SK-N-SH (cell line): ENCODE data around the gene HK1. TPM values are rescaled to one million over a fixed set of nuclear protein-coding genes. Genes with fewer than 3 reads are reported as not detected.
A peak's percentile ranks its signal among the peaks of the same experiment; 100 is the strongest.

Experiments used
- CTCF ChIA-PET: fragments of 300-600, 350-600 bp; formaldehyde crosslinking; extraction: SDS; loops from one replicate; lab custom pipeline; 2021; lab: Yijun Ruan, JAX
- POLR2A ChIA-PET: fragments of 350-600 bp; sonication (Branson Sonifier 250); formaldehyde crosslinking; extraction: SDS; loops from one replicate; lab custom pipeline; 2020; ENCODE audit warnings: antibody characterized with exemption, inconsistent platforms; lab: Yijun Ruan, JAX
- DNase-seq: peaks from one replicate; pipeline ENCODE4 v3.0.0; 2012
- H2AFZ ChIP-seq: fragments of 200-600 bp; sonication (generic); 2 replicates; pipeline ENCODE4 v1.8.1; 2016; ENCODE audit warnings: antibody characterized with exemption, mild to moderate bottlenecking, low read depth
- H3F3A ChIP-seq: fragments of 200-600 bp; sonication (generic); replicated peaks from 2 replicates; pipeline ENCODE3; 2016; ENCODE audit warnings: antibody characterized with exemption, mild to moderate bottlenecking; ENCODE audit not compliant: insufficient read depth
- H3K27ac ChIP-seq, 2 experiments: fragments of 200-500 bp in 1 of 2; fragments of 200-600 bp in 1 of 2; sonication (Bioruptor generic) in 1 of 2; sonication (generic), shearing (Covaris generic) in 1 of 2; 2 replicates each; pipeline versions ENCODE4 v1.5.1 to v1.6.1; 2014 to 2016; ENCODE audit warnings: low read depth in 2 of 2, inconsistent platforms in 1 of 2, low read length in 1 of 2, mild to moderate bottlenecking in 1 of 2, mixed read lengths in 1 of 2
- H3K27me3 ChIP-seq: fragments of 200-600 bp; sonication (generic), shearing (Covaris generic); 2 replicates; pipeline ENCODE4 v1.6.1; 2016; ENCODE audit warnings: mixed run types; ENCODE audit not compliant: insufficient read depth
- H3K36me3 ChIP-seq, 2 experiments: fragments of 200-500 bp in 1 of 2; fragments of 200-600 bp in 1 of 2; sonication (Bioruptor generic) in 1 of 2; sonication (generic) in 1 of 2; replicated peaks in 1 of 2; 2 replicates each; pipeline versions ENCODE3 to v1.5.1; 2014 to 2016; ENCODE audit warnings: low read length in 1 of 2, mild to moderate bottlenecking in 1 of 2; ENCODE audit not compliant: insufficient read depth in 2 of 2, control insufficient read depth in 1 of 2
- H3K4me1 ChIP-seq, 2 experiments: fragments of 200-500 bp in 1 of 2; fragments of 200-600 bp in 1 of 2; sonication (Bioruptor generic) in 1 of 2; sonication (generic), shearing (Covaris generic) in 1 of 2; 2 replicates each; pipeline versions ENCODE4 v1.5.1 to v1.6.1; 2014 to 2016; ENCODE audit warnings: low read depth in 1 of 2, low read length in 1 of 2, mixed run types in 1 of 2; ENCODE audit not compliant: insufficient read depth in 2 of 2, control insufficient read depth in 1 of 2
- H3K4me2 ChIP-seq: fragments of 200-600 bp; sonication (generic), shearing (Covaris generic); 2 replicates; pipeline ENCODE4 v1.6.1; 2017; ENCODE audit warnings: mixed run types
- H3K4me3 ChIP-seq, 2 experiments: fragments of 200-500 bp in 1 of 2; fragments of 200-600 bp in 1 of 2; sonication (Bioruptor generic) in 1 of 2; sonication (generic), shearing (Covaris generic) in 1 of 2; 2 replicates each; pipeline versions ENCODE4 v1.5.1 to v1.8.1; 2014 to 2016; ENCODE audit warnings: low read depth in 2 of 2, inconsistent platforms in 1 of 2, low read length in 1 of 2, mild to moderate bottlenecking in 1 of 2, mixed read lengths in 1 of 2, moderate library complexity in 1 of 2
- H3K79me2 ChIP-seq: fragments of 200-600 bp; sonication (generic); 2 replicates; pipeline ENCODE4 v1.8.1; 2017; ENCODE audit warnings: mild to moderate bottlenecking; ENCODE audit not compliant: insufficient read depth
- H3K9ac ChIP-seq: fragments of 200-600 bp; sonication (generic); 2 replicates; pipeline ENCODE4 v1.6.1; 2017; ENCODE audit warnings: mixed run types
- H3K9me2 ChIP-seq: fragments of 200-600 bp; sonication (generic); 2 replicates; pipeline ENCODE4 v1.6.1; 2017; ENCODE audit warnings: mixed run types
- H3K9me3 ChIP-seq: fragments of 200-600 bp; sonication (generic); 2 replicates; pipeline ENCODE4 v1.6.1; 2017; ENCODE audit warnings: mixed run types, mild to moderate bottlenecking, moderate library complexity
- H4K20me1 ChIP-seq: fragments of 200-600 bp; sonication (generic); 2 replicates; pipeline ENCODE4 v1.6.1; 2017; ENCODE audit warnings: mild to moderate bottlenecking, mixed run types; ENCODE audit not compliant: insufficient read depth
- CHD2 ChIP-seq: fragments of 150-350 bp; IDR thresholded peaks from 2 replicates; pipeline ENCODE4 v1.6.1; 2018; ENCODE audit warnings: low read length; ENCODE audit not compliant: partially characterized antibody
- EP300 ChIP-seq, 2 experiments: IDR thresholded peaks; 2 replicates each; pipeline versions ENCODE4 v1.4.0 to v1.6.1; 2012; ENCODE audit warnings: borderline replicate concordance in 1 of 2, low read depth in 1 of 2, low read length in 1 of 2
- FOSL2 ChIP-seq: IDR thresholded peaks from 2 replicates; pipeline ENCODE4 v1.4.0; 2012; ENCODE audit warnings: low read depth, mild to moderate bottlenecking, moderate library complexity, borderline replicate concordance
- FOXJ3 ChIP-seq: sonication (generic); formaldehyde crosslinking; IDR thresholded peaks from 2 replicates; pipeline ENCODE4 v1.5.1; 2020; ENCODE audit warnings: mild to moderate bottlenecking, missing genetic modification reagents
- NRF1 ChIP-seq: IDR thresholded peaks from 2 replicates; pipeline ENCODE4 v1.6.1; 2012; ENCODE audit warnings: low read depth, mild to moderate bottlenecking, low read length
- RAD21 ChIP-seq: IDR thresholded peaks from 2 replicates; pipeline ENCODE4 v1.6.1; 2012; ENCODE audit warnings: mild to moderate bottlenecking, low read length
- RCOR1 ChIP-seq: fragments of 150-350 bp; IDR thresholded peaks from 2 replicates; pipeline ENCODE4 v1.6.1; 2017; ENCODE audit warnings: antibody characterized with exemption, low read length
- RFX5 ChIP-seq: IDR thresholded peaks from 2 replicates; pipeline ENCODE4 v1.6.1; 2012; ENCODE audit warnings: mild to moderate bottlenecking, improper control_type of control experiment, low read length
- RXRA ChIP-seq: IDR thresholded peaks from 2 replicates; pipeline ENCODE4 v1.4.0; 2012; ENCODE audit warnings: low read depth, mild to moderate bottlenecking, borderline replicate concordance
- TAF1 ChIP-seq: IDR thresholded peaks from 2 replicates; pipeline ENCODE4 v1.6.1; 2012; ENCODE audit warnings: low read depth, mild to moderate bottlenecking, low read length, moderate library complexity, borderline replicate concordance
- TEAD4 ChIP-seq: IDR thresholded peaks from 2 replicates; pipeline ENCODE4 v1.4.0; 2012; ENCODE audit warnings: mild to moderate bottlenecking, borderline replicate concordance; ENCODE audit not compliant: insufficient read depth
- WGBS: methylation state at CpG from one replicate; pipeline ENCODE4 v1.1.6; 2017; ENCODE audit warnings: low lambda C conversion rate; 5-methylcytosine and 5-hydroxymethylcytosine counted together
- polyA plus RNA-seq, 3 experiments: library from polyadenylated mRNA; depleted of rRNA; stranded (reverse); fragments of >200 nt; gene quantifications; 2 replicates each; pipeline ENCODE4 v1.2.3, GENCODE V29; 2012
- TF ChIP-seq, protein P1 (sequence below): IDR thresholded peaks from 2 replicates; pipeline ENCODE4 v1.6.1; 2012; ENCODE audit warnings: mild to moderate bottlenecking, low read depth, low read length, moderate library complexity

HK1 gene
- polyA plus RNA-seq, 1 of the 3 experiments (the other 2 are of a cell fraction), result 38.7 TPM

GRCh38 chr10:69356187-69356586, 77.9 kb downstream of the HK1 start:
- no peak overlapping the region for H3K9ac ChIP-seq
- H2AFZ ChIP-seq, result no peak overlapping the region
- H3F3A ChIP-seq, result peaks cover 16% of the 10 kb centered on the region
- H3K9me2 ChIP-seq, result no peaks in the 10 kb centered on the region
- H3K4me3 ChIP-seq, result no peak overlapping the region
- WGBS, result 95% methylated on average over 2 of the region's 2 CpGs
- no peaks in the 10 kb centered on the region for H3K9me3 ChIP-seq
- ChIA-PET POLR2A (no interaction called here), CTCF (interaction anchor here (1.2 kb wide), 1 partner anchor 42 kb away, joined by 3 read pairs; no protein-coding TSS in a partner anchor)
- no peak for DNase-seq
- H3K36me3 ChIP-seq, result no peaks in the 10 kb centered on the region
- H3K79me2 ChIP-seq, result peaks cover 63% of the 10 kb centered on the region
- no peak overlapping the region for H3K4me2 ChIP-seq
- TF ChIP-seq RFX5 (no peak), RXRA (no peak), TAF1 (no peak), EP300 (IDR thresholded peaks at IDR 0.05; ENCODE audit: borderline replicate concordance in 1 of 2, low read depth in 1 of 2, low read length in 1 of 2) (no peak), TEAD4 (no peak)
- no peaks in the 10 kb centered on the region for H3K27me3 ChIP-seq
- H3K27ac ChIP-seq, result no peak overlapping the region
- peaks cover 17 to 29% of the 10 kb centered on the region in 2 experiments; a peak in 3 of 4 replicates for H3K4me1 ChIP-seq
- peaks cover 9% of the 10 kb centered on the region for H4K20me1 ChIP-seq

- H3K27me3 ChIP-seq, result no peaks in the 10 kb centered on the region
- peaks cover 49% of the 10 kb centered on the region for H3K79me2 ChIP-seq
- no peak overlapping the region for H3K4me3 ChIP-seq
- H3K4me1 ChIP-seq, result peaks cover 25 to 29% of the 10 kb centered on the region in 2 experiments
- H3K9me2 ChIP-seq, result no peaks in the 10 kb centered on the region
- peaks cover 12% of the 10 kb centered on the region for H4K20me1 ChIP-seq
- POLR2A ChIA-PET, result no interaction called here
- TF ChIP-seq NRF1 (no peak), RAD21 (peak; percentile 43)
- TF ChIP-seq, all 33 proteins: peak for 1
- Histone ChIP-seq H3K36me3 (peaks cover 0 to 5% of the 10 kb centered on the region in 2 experiments), H3K9ac (no peak overlapping the region), H3F3A (peaks cover 17% of the 10 kb centered on the region), H2AFZ (no peak overlapping the region), H3K27ac (no peak overlapping the region), H3K4me2 (no peak overlapping the region), H3K9me3 (no peaks in the 10 kb centered on the region)
- CTCF ChIA-PET, result interaction anchor here (0.6 kb wide), 1 partner anchor 1368 kb away, joined by 3 read pairs; no protein-coding TSS in a partner anchor
- DNase-seq, result no peak
- 91% methylated on average over 12 of the region's 12 CpGs for WGBS
Observed at GRCh38 chr10:69358148-69358795, 80.0 kb downstream of the HK1 start.

DNA sequence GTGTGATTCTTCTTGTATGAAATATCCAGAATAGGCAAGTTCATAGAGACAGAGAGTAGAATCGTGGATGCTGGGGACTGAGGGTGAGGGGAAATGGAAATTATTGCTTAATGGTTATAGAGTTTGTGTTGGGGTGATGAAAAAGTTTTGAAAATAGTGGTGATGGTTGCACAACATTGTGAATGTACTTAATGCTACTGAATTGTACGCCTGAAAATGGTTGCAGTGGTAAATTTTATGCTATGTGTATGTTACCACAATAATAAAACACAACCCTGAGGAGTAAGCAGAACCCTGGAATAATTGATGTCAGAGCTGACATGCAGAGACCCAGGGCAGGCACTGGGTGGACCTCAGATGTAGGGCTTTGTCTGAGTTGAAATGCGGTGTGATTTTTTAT, 80.9 kb downstream of the HK1 start:
- WGBS, result 93% methylated on average over 3 of the region's 3 CpGs
- Histone ChIP-seq H3K9me2 (no peaks in the 10 kb centered on the region), H3K9ac (no peak overlapping the region), H3K4me2 (no peak overlapping the region), H3K27me3 (no peaks in the 10 kb centered on the region), H2AFZ (no peak overlapping the region), H4K20me1 (peaks cover 12% of the 10 kb centered on the region), H3K79me2 (peaks cover 48% of the 10 kb centered on the region; the same call in 1 of the 2 replicates), H3F3A (peaks cover 17% of the 10 kb centered on the region), H3K36me3 (peaks cover 0 to 5% of the 10 kb centered on the region in 2 experiments), H3K27ac (no peak overlapping the region), H3K4me1 (peaks cover 20 to 29% of the 10 kb centered on the region in 2 experiments), H3K9me3 (no peaks in the 10 kb centered on the region), H3K4me3 (no peak overlapping the region)
- ChIA-PET CTCF (interaction anchor here (1.0 to 1.1 kb wide), 2 partner anchors 121 to 127 kb away, joined by 3 read pairs; no protein-coding TSS in a partner anchor), POLR2A (no interaction called here)
- TF ChIP-seq RCOR1, result no peak
- TF ChIP-seq, protein P1, sequence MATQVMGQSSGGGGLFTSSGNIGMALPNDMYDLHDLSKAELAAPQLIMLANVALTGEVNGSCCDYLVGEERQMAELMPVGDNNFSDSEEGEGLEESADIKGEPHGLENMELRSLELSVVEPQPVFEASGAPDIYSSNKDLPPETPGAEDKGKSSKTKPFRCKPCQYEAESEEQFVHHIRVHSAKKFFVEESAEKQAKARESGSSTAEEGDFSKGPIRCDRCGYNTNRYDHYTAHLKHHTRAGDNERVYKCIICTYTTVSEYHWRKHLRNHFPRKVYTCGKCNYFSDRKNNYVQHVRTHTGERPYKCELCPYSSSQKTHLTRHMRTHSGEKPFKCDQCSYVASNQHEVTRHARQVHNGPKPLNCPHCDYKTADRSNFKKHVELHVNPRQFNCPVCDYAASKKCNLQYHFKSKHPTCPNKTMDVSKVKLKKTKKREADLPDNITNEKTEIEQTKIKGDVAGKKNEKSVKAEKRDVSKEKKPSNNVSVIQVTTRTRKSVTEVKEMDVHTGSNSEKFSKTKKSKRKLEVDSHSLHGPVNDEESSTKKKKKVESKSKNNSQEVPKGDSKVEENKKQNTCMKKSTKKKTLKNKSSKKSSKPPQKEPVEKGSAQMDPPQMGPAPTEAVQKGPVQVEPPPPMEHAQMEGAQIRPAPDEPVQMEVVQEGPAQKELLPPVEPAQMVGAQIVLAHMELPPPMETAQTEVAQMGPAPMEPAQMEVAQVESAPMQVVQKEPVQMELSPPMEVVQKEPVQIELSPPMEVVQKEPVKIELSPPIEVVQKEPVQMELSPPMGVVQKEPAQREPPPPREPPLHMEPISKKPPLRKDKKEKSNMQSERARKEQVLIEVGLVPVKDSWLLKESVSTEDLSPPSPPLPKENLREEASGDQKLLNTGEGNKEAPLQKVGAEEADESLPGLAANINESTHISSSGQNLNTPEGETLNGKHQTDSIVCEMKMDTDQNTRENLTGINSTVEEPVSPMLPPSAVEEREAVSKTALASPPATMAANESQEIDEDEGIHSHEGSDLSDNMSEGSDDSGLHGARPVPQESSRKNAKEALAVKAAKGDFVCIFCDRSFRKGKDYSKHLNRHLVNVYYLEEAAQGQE, result no peak
- TF ChIP-seq FOSL2, result no peak
- no peak for TF ChIP-seq RFX5
- TF ChIP-seq TEAD4, result no peak
- no peak for TF ChIP-seq FOXJ3
- TF ChIP-seq CHD2, result no peak
- DNase-seq, result no peak
